DMS 273 treated with DMSO at 0.1 percent for 48 hours (cell line): ENCODE results near the gene TFAP2C.

Experiments used
- DNase-seq: peaks from one replicate; lab custom pipeline; 2025; lab: John Stamatoyannopoulos, UW

The TFAP2C gene

GRCh38 chr20:56628873-56629463 lies at the start of gene TFAP2C:
Gene TFAP2C (plus strand): TSS chr20:56629306. CDS start chr20:56629545, 239 bp downstream.
- peak; percentile 34 for DNase-seq

- no peak for DNase-seq
These were observed 48.9 kb upstream of the TFAP2C start for GRCh38 chr20:56580226-56580625.

- DNase-seq = no peak
These were observed 47.4 kb upstream of the TFAP2C start for GRCh38 chr20:56581701-56582100.

- no peak for DNase-seq
These were observed 46.6 kb upstream of the TFAP2C start for GRCh38 chr20:56582542-56582941.

GRCh38 chr20:56584916-56585315 lies 44.2 kb upstream of the TFAP2C start:
- DNase-seq = no peak

GRCh38 chr20:56587307-56588041 lies 41.6 kb upstream of the TFAP2C start:
- no peak for DNase-seq

- DNase-seq = no peak
These were observed 40.1 kb upstream of the TFAP2C start for GRCh38 chr20:56588996-56589395.

- no peak for DNase-seq
These were observed 39.5 kb upstream of the TFAP2C start for GRCh38 chr20:56589633-56590032.

- no peak for DNase-seq
These were observed 38.2 kb upstream of the TFAP2C start for GRCh38 chr20:56590888-56591287.

- DNase-seq = no peak
These were observed 36.9 kb upstream of the TFAP2C start for GRCh38 chr20:56592211-56592610.

- DNase-seq = no peak
These were observed 36.3 kb upstream of the TFAP2C start for GRCh38 chr20:56592817-56593216.

- DNase-seq = no peak
These were observed 33.2 kb upstream of the TFAP2C start for GRCh38 chr20:56595746-56596475.

GRCh38 chr20:56601166-56601565 lies 27.9 kb upstream of the TFAP2C start:
- DNase-seq = no peak

GRCh38 chr20:56604673-56605072 lies 24.4 kb upstream of the TFAP2C start:
- DNase-seq = no peak

GRCh38 chr20:56605261-56605996 lies 23.7 kb upstream of the TFAP2C start:
- DNase-seq = no peak

GRCh38 chr20:56606174-56606945 lies 22.7 kb upstream of the TFAP2C start:
- no peak for DNase-seq

GRCh38 chr20:56607061-56607704 lies 21.9 kb upstream of the TFAP2C start:
- DNase-seq = no peak

GRCh38 chr20:56608376-56608775 lies 20.7 kb upstream of the TFAP2C start:
- no peak for DNase-seq

- DNase-seq = no peak
These were observed 19.8 kb upstream of the TFAP2C start for GRCh38 chr20:56609321-56609720.

GRCh38 chr20:56610098-56610497 lies 19.0 kb upstream of the TFAP2C start:
- DNase-seq = no peak

GRCh38 chr20:56614196-56614595 lies 14.9 kb upstream of the TFAP2C start:
- DNase-seq = no peak
